Kidney (tissue), 14 donors: Measurements from ENCODE around the gene ACP6. TPM values are rescaled to one million over a fixed set of nuclear protein-coding genes. Genes with fewer than 3 reads are reported as not detected.

Experiments used
- DNase-seq, 5 donors: peaks; one replicate each; pipeline ENCODE4 v3.0.0-alpha.2; 2013 to 2020
- FAIRE-seq: peaks from 2 replicates; lab custom pipeline; 2012; peaks lifted over from hg19 to GRCh38; lab: Jason Lieb, UNC
- H3K27ac ChIP-seq, 2 donors: one replicate each; pipeline ENCODE4 v1.7.0; 2013; ENCODE audit warnings: low read depth in 2 of 2, low read length in 2 of 2, inconsistent platforms in 1 of 2
- H3K27me3 ChIP-seq: one replicate; pipeline ENCODE4 v1.7.1; 2013; ENCODE audit warnings: low read length, inconsistent platforms; ENCODE audit not compliant: control insufficient read depth, insufficient read depth
- H3K36me3 ChIP-seq, 3 donors: one replicate each; pipeline versions ENCODE4 v1.7.0 to v1.7.1; 2013; ENCODE audit warnings: low read length in 3 of 3, control low read depth in 1 of 3, inconsistent platforms in 1 of 3; ENCODE audit not compliant: insufficient read depth in 3 of 3, control insufficient read depth in 2 of 3
- H3K4me1 ChIP-seq, 3 donors: one replicate each; pipeline versions ENCODE4 v1.7.0 to v1.7.1; 2013; ENCODE audit warnings: low read length in 3 of 3, inconsistent platforms in 1 of 3, low read depth in 1 of 3; ENCODE audit not compliant: control insufficient read depth in 2 of 3, insufficient read depth in 2 of 3
- H3K4me3 ChIP-seq, 3 donors: one replicate each; pipeline versions ENCODE4 v1.7.0 to v1.8.1; 2013; ENCODE audit warnings: low read length in 3 of 3, control low read depth in 1 of 3, inconsistent platforms in 1 of 3
- H3K9ac ChIP-seq, 3 donors: one replicate each; pipeline versions ENCODE4 v1.7.0 to v1.7.1; 2013; ENCODE audit warnings: low read length in 3 of 3, control low read depth in 1 of 3, inconsistent platforms in 1 of 3
- H3K9me3 ChIP-seq, 3 donors: one replicate each; pipeline versions ENCODE4 v1.7.0 to v1.7.1; 2013; ENCODE audit warnings: low read length in 3 of 3, control low read depth in 1 of 3, inconsistent platforms in 1 of 3; ENCODE audit not compliant: control insufficient read depth in 2 of 3, insufficient read depth in 1 of 3
- intact Hi-C: fragments of 100-400 bp; cut with DNase I; formaldehyde crosslinking; loops from one replicate; pipeline ENCODE4 v1.11.1; 2022
- polyA plus RNA-seq: library from polyadenylated mRNA; stranded (reverse); fragments of 350-450 nt; fragmentation: Illumina TruSeq; extraction: RNeasy Lipid Tissue Mini Kit (QIAGEN cat#74804); gene quantifications from one replicate; pipeline ENCODE4 v1.2.3, GENCODE V29; 2014; ENCODE audit warnings: low read depth, low replicate concordance; ENCODE audit not compliant: insufficient read depth
- total RNA-seq: library from RNA; stranded (reverse); fragmentation: NEBNext Ultra II Directional; extraction: Animal tissue kit (Norgen Biotek cat#: 25700); gene quantifications from one replicate; pipeline ENCODE4 v1.2.1, GENCODE V29; 2021
- TF ChIP-seq, protein P1 (sequence below): IDR thresholded peaks from 3 replicates; pipeline ENCODE4 v1.5.1; 2012; ENCODE audit warnings: mild to moderate bottlenecking, moderate library complexity, borderline replicate concordance; ENCODE audit not compliant: insufficient read depth; ENCODE audit errors: extremely low read depth
- donor health status: control.
- donor health status: control.
- donor health status: control.
- donor health status: control.
- donor health status: control.
- donor health status: DM: yes; HTN: yes; CAD: no.
- donor health status: Normal renal cell carcinoma (clear cell type).

The ACP6 gene
- total and polyA plus RNA-seq, 2 donors from 2014 or later, result 37.7 to 43.6 TPM

DNA sequence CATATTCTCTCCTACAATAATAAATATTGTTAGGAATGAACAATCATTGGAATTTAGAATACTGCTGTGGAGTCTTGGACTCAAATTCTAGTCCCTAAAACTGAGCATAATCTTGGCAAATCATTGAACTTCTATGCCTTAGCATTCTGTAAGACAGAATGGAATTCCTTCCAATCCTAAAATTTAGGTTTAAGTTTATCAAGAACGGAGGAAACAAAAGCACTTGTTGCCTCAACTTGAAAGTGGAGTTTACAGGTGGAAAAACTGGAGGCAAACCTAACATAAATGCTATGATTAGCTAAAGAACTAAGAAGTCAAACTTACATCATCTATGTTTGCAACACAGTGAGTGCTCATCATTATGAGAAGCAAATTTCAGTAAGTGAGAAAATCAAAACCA is 73.3 kb downstream of the ACP6 start:
- H3K27me3 ChIP-seq, result no peaks in the 10 kb centered on the region
- intact Hi-C loops, result no loop called here
- no peak overlapping the region for H3K9ac ChIP-seq
- no peak overlapping the region for H3K27ac ChIP-seq
- H3K4me1 ChIP-seq, result peaks cover 0 to 13% (median 6%) of the 10 kb centered on the region in 3 donors
- FAIRE-seq, result no peak
- no peaks in the 10 kb centered on the region for H3K36me3 ChIP-seq
- TF ChIP-seq, protein P1, sequence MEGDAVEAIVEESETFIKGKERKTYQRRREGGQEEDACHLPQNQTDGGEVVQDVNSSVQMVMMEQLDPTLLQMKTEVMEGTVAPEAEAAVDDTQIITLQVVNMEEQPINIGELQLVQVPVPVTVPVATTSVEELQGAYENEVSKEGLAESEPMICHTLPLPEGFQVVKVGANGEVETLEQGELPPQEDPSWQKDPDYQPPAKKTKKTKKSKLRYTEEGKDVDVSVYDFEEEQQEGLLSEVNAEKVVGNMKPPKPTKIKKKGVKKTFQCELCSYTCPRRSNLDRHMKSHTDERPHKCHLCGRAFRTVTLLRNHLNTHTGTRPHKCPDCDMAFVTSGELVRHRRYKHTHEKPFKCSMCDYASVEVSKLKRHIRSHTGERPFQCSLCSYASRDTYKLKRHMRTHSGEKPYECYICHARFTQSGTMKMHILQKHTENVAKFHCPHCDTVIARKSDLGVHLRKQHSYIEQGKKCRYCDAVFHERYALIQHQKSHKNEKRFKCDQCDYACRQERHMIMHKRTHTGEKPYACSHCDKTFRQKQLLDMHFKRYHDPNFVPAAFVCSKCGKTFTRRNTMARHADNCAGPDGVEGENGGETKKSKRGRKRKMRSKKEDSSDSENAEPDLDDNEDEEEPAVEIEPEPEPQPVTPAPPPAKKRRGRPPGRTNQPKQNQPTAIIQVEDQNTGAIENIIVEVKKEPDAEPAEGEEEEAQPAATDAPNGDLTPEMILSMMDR, result no peak
- H3K9me3 ChIP-seq, result peaks cover 0 to 2% (median 0%) of the 10 kb centered on the region in 3 donors
- H3K4me3 ChIP-seq, result no peak overlapping the region
- DNase-seq, result no peak

Other genes with a start within 250 kb of the ACP6 start
- 31.8 TPM for gene BCL9, start 129.0 kb downstream of the ACP6 start, total RNA-seq
- gene BCL9, start 129.0 kb downstream of the ACP6 start, polyA plus RNA-seq, result 6.8 TPM
- gene GJA5, start 90.1 kb upstream of the ACP6 start, total RNA-seq, result 28.3 TPM
- 36.4 TPM for gene GJA5, start 90.1 kb upstream of the ACP6 start, polyA plus RNA-seq
- 2.4 TPM for gene GJA8, start 232.3 kb upstream of the ACP6 start, total RNA-seq
- gene GJA8, start 232.3 kb upstream of the ACP6 start, polyA plus RNA-seq, result not detected